Neural cell (in vitro differentiated cells): ENCODE measurements around the gene GNG7.

ENCODE experiments used
- CTCF ChIP-seq: fragments of 450-650 bp; IDR thresholded peaks from 2 replicates; pipeline ENCODE4 v1.5.1; 2014; ENCODE audit warnings: antibody characterized with exemption, mild to moderate bottlenecking, moderate library complexity; ENCODE audit not compliant: poor library complexity, severe bottlenecking
- MXI1 ChIP-seq: fragments of 450-650 bp; conservative IDR thresholded peaks from 2 replicates; pipeline ENCODE4 v1.6.1; 2014; ENCODE audit warnings: antibody characterized with exemption, mild to moderate bottlenecking; ENCODE audit not compliant: poor library complexity, severe bottlenecking
- SMC3 ChIP-seq: fragments of 450-650 bp; conservative IDR thresholded peaks from 2 replicates; pipeline ENCODE4 v1.6.1; 2014; ENCODE audit warnings: antibody characterized with exemption, mild to moderate bottlenecking, moderate library complexity; ENCODE audit not compliant: poor library complexity

- TF ChIP-seq SMC3 (no peak), CTCF (no peak), MXI1 (no peak)
Observed at GRCh38 chr19:2552859-2553258, 149.6 kb downstream of the GNG7 start.
